B cell (primary cell): ENCODE results near the gene AKAP11.

Source experiments
- EZH2 ChIP-seq: IDR thresholded peaks from 2 replicates; pipeline ENCODE4 v1.6.1; 2012; ENCODE audit warnings: borderline replicate concordance, low read depth, mild to moderate bottlenecking, moderate library complexity, low read length; ENCODE audit not compliant: insufficient read depth, poor library complexity, severe bottlenecking
- TF ChIP-seq, protein P1 (sequence below): fragments of 200-600 bp; IDR thresholded peaks from one replicate; pipeline ENCODE4 v1.8.0; 2022; ENCODE audit warnings: antibody characterized with exemption, mild to moderate bottlenecking

DNA sequence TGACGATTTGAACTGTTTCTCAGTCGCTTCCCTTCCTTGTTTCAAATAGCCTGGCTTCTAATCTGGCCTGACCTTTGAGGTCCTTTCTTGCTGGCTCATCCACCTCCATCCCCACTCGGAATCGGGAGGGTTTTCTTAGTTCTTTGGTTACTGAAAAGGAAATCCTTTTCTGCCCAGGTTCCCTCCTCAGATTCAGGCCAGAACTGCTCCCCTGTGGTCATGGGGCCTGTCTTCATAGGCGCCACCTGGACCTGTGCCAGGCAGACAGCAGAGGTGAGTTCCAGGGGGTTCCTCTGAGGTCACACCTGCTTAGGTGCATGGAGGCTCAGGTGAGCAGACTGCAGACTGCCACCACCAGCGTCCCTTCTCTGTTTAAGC, 62.4 kb downstream of the AKAP11 start:
- TF ChIP-seq, protein P1, sequence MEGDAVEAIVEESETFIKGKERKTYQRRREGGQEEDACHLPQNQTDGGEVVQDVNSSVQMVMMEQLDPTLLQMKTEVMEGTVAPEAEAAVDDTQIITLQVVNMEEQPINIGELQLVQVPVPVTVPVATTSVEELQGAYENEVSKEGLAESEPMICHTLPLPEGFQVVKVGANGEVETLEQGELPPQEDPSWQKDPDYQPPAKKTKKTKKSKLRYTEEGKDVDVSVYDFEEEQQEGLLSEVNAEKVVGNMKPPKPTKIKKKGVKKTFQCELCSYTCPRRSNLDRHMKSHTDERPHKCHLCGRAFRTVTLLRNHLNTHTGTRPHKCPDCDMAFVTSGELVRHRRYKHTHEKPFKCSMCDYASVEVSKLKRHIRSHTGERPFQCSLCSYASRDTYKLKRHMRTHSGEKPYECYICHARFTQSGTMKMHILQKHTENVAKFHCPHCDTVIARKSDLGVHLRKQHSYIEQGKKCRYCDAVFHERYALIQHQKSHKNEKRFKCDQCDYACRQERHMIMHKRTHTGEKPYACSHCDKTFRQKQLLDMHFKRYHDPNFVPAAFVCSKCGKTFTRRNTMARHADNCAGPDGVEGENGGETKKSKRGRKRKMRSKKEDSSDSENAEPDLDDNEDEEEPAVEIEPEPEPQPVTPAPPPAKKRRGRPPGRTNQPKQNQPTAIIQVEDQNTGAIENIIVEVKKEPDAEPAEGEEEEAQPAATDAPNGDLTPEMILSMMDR, result no peak
- TF ChIP-seq EZH2, result no peak
